Gastrocnemius medialis (tissue), 4 donors: ENCODE measurements around the gene OR1L6.

Source experiments
- POLR2A ChIP-seq, 2 donors: fragments of 450-650 bp; IDR thresholded peaks; one replicate each; pipeline ENCODE4 v1.6.1; 2017; ENCODE audit warnings: antibody characterized with exemption in 2 of 2, mild to moderate bottlenecking in 2 of 2, moderate library complexity in 2 of 2
- TF ChIP-seq, protein P1 (sequence below), 5 experiments: fragments of 450-650 bp in 3 of 5; fragments of 200-600 bp in 2 of 5; sonication (generic) in 2 of 5; IDR thresholded peaks in 4 of 5; conservative IDR thresholded peaks in 1 of 5; 1 replicate in 4 of 5; 2 replicates in 1 of 5; pipeline ENCODE4 v1.5.1; 2016 to 2019; ENCODE audit warnings: antibody characterized with exemption in 5 of 5, mild to moderate bottlenecking in 3 of 5, moderate library complexity in 3 of 5

DNA sequence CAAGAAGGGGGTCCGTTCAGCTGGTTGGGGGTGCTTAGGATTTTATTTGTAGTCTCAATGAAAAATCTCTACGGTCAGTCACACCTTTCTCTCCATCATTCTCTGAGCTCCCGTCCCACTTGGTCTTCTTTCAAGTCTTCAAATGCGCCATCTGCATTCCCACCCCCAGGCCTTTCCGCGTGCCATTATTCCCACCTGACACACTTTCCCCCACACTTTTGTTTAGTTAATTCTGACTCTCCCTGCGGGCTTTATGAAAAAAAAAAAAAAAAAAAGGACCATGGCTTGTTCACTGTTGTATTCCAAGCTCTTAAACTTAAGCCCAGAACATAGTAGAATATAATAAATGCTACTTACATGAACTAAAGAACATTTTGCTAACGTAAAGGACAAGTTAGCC, 34.9 kb downstream of the OR1L6 start:
- TF ChIP-seq, protein P1, sequence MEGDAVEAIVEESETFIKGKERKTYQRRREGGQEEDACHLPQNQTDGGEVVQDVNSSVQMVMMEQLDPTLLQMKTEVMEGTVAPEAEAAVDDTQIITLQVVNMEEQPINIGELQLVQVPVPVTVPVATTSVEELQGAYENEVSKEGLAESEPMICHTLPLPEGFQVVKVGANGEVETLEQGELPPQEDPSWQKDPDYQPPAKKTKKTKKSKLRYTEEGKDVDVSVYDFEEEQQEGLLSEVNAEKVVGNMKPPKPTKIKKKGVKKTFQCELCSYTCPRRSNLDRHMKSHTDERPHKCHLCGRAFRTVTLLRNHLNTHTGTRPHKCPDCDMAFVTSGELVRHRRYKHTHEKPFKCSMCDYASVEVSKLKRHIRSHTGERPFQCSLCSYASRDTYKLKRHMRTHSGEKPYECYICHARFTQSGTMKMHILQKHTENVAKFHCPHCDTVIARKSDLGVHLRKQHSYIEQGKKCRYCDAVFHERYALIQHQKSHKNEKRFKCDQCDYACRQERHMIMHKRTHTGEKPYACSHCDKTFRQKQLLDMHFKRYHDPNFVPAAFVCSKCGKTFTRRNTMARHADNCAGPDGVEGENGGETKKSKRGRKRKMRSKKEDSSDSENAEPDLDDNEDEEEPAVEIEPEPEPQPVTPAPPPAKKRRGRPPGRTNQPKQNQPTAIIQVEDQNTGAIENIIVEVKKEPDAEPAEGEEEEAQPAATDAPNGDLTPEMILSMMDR (IDR thresholded peaks at IDR 0.05 in 4 of 5, conservative IDR thresholded peaks at IDR 0.05 in 1 of 5), result no peak
- no peak for TF ChIP-seq POLR2A (IDR thresholded peaks at IDR 0.05)
